ENCODE results near the gene BACE2. TPM values are rescaled to one million over a fixed set of nuclear protein-coding genes. Genes with fewer than 3 reads are reported as not detected.

The BACE2 gene
- total and polyA plus RNA-seq, 2 of the 4 experiments (the other 2 are of a cell fraction), result 17.0 to 35.5 TPM

GRCh38 chr21:41260428-41260827 lies 92.5 kb downstream of the BACE2 start:
- in situ Hi-C loops (cut with MboI; ENCODE audit: low sequenced_read_pairs) (no loop called here), intact Hi-C loops (cut with micrococcal nuclease) (no loop called here), dilution Hi-C loops (cut with HindIII; ENCODE audit: low sequenced_read_pairs, unreplicated experiment) (no loop called here)
- Histone ChIP-seq H2BK5ac (ENCODE audit: low read depth, low read length, poor library complexity, severe bottlenecking) (no peak overlapping the region), H3K4me2 (ENCODE audit: low read depth, low read length) (no peak overlapping the region), H3K9ac (ENCODE audit: low read depth, low read length) (no peak overlapping the region), H3K9me1 (ENCODE audit: insufficient read depth, low read length) (no peaks in the 10 kb centered on the region; the same call in 1 of the 2 replicates), H2BK20ac (ENCODE audit: low read depth, low read length) (no peak overlapping the region), H3K79me1 (ENCODE audit: low read depth in 1 of 2, low read length in 2 of 2) (no peaks in the 10 kb centered on the region), H3K14ac (replicated peaks; ENCODE audit: low read depth, low read length) (no peak overlapping the region), H3K4me3 (ENCODE audit: insufficient read depth, low read depth, low read length) (no peak overlapping the region), H3K36me3 (ENCODE audit: control insufficient read depth, insufficient read depth, low read length) (peaks cover 1% of the 10 kb centered on the region; the same call in 1 of the 2 replicates), H4K5ac (ENCODE audit: low read depth, low read length) (no peak overlapping the region), H4K8ac (ENCODE audit: low read depth in 2 of 2, low read length in 2 of 2) (no peak overlapping the region), H2AFZ (replicated peaks; ENCODE audit: low read length, poor library complexity) (no peak overlapping the region), H4K91ac (ENCODE audit: insufficient read depth, low read depth, low read length) (no peak overlapping the region), H3K27ac (ENCODE audit: insufficient read depth, low read length) (no peak overlapping the region), H4K20me1 (ENCODE audit: insufficient read depth, low read length) (no peaks in the 10 kb centered on the region), H2AK9ac (replicated peaks; ENCODE audit: low read depth, low read length, poor library complexity) (no peak overlapping the region), H2BK15ac (ENCODE audit: low read depth, low read length) (no peak overlapping the region), H3K23ac (ENCODE audit: low read depth, low read length) (no peak overlapping the region), H3K4ac (ENCODE audit: low read depth, low read length) (no peak overlapping the region), H3K9me3 (ENCODE audit: control insufficient read depth, insufficient read depth, low read length) (no peaks in the 10 kb centered on the region), H3K18ac (ENCODE audit: low read depth, low read length) (no peak overlapping the region), H2BK120ac (ENCODE audit: low read depth, low read length) (no peak overlapping the region), H3K4me1 (ENCODE audit: control insufficient read depth, insufficient read depth, low read length) (no peaks in the 10 kb centered on the region), H3K56ac (ENCODE audit: extremely low read depth, insufficient read depth, low read length) (no peak overlapping the region), H3K27me3 (ENCODE audit: control insufficient read depth, insufficient read depth, low read length) (no peaks in the 10 kb centered on the region), H2AK5ac (ENCODE audit: low read depth, low read length) (no peak overlapping the region)
- no TSS peak for BruUV-seq (replicated peaks)
- no peak for ATAC-seq (ENCODE audit: low read depth)
- ChIA-PET POLR2A (ENCODE audit: unreplicated experiment) (no interaction called here), CTCF (no interaction called here)
- WGBS, 2 experiments (ENCODE audit: extremely low coverage in 2 of 2, insufficient read length in 1 of 2), result 100% methylated on average over 1 of the region's 8 CpGs; no CpG with 5 or more reads in 1 of the 2 experiments
- no peak for DNase-seq
- TF ChIP-seq RCOR1 (IDR thresholded peaks at IDR 0.05; ENCODE audit: insufficient replicate concordance, low read length) (no peak), MAZ (IDR thresholded peaks at IDR 0.05; ENCODE audit: borderline replicate concordance, low read depth, low read length) (no peak), FOS (IDR thresholded peaks at IDR 0.05; ENCODE audit: low read depth, low read length) (no peak), CTCF (conservative IDR thresholded peaks at IDR 0.05; ENCODE audit: low read depth, low read length) (no peak), MAFK (IDR thresholded peaks at IDR 0.05; ENCODE audit: low read depth, low read length) (no peak), ELK1 (IDR thresholded peaks at IDR 0.05; ENCODE audit: borderline replicate concordance, low read depth, low read length) (no peak), SMC3 (IDR thresholded peaks at IDR 0.05; ENCODE audit: low read depth, low read length) (no peak), CEBPB (IDR thresholded peaks at IDR 0.05; ENCODE audit: low read depth, low read length) (no peak), RAD21 (IDR thresholded peaks at IDR 0.05; ENCODE audit: low read length) (no peak), BHLHE40 (IDR thresholded peaks at IDR 0.05; ENCODE audit: low read depth, low read length) (no peak), POLR2A (IDR thresholded peaks at IDR 0.05; ENCODE audit: low read depth, low read length) (no peak), MXI1 (IDR thresholded peaks at IDR 0.05; ENCODE audit: borderline replicate concordance, low read depth, low read length) (no peak), CHD1 (IDR thresholded peaks at IDR 0.05; ENCODE audit: low read depth, low read length) (no peak), USF2 (IDR thresholded peaks at IDR 0.05; ENCODE audit: low read depth, low read length) (no peak)

All from IMR-90 (cell line).